GM23338 (cell line): ENCODE measurements around the gene SMYD3. TPM values are rescaled to one million over a fixed set of nuclear protein-coding genes. Genes with fewer than 3 reads are reported as not detected.

ENCODE experiments used
- ATAC-seq: fragments of 200-7000 bp; cut with Tn5 transposase; 3 replicates; pipeline ENCODE4 v1.9.1; 2020
- DNase-seq: peaks from one replicate; pipeline ENCODE4 v3.0.0-alpha.2; 2015; ENCODE audit warnings: low spot score
- H2AFZ ChIP-seq: fragments of 200-600 bp; sonication (generic); 2 replicates; pipeline ENCODE4 v1.8.0; 2016; ENCODE audit warnings: antibody characterized with exemption, mild to moderate bottlenecking, moderate library complexity
- H3F3A ChIP-seq: fragments of 200-600 bp; sonication (generic); replicated peaks from 2 replicates; pipeline ENCODE4 v1.8.0; 2017; ENCODE audit warnings: antibody characterized with exemption, mixed run types, low read depth
- H3K27ac ChIP-seq: fragments of 200-600 bp; sonication (generic); 2 replicates; pipeline ENCODE4 v1.6.1; 2016; ENCODE audit warnings: low read depth
- H3K27me3 ChIP-seq: fragments of 200-600 bp; sonication (generic); 2 replicates; pipeline ENCODE4 v1.8.0; 2016; ENCODE audit warnings: mild to moderate bottlenecking, mixed run types, moderate library complexity; ENCODE audit not compliant: insufficient read depth
- H3K36me3 ChIP-seq: fragments of 200-600 bp; sonication (generic); 2 replicates; pipeline ENCODE4 v1.8.0; 2016; ENCODE audit warnings: mild to moderate bottlenecking; ENCODE audit not compliant: insufficient read depth
- H3K4me1 ChIP-seq: fragments of 200-600 bp; sonication (generic); 2 replicates; pipeline ENCODE4 v1.8.0; 2016; ENCODE audit warnings: mild to moderate bottlenecking, moderate library complexity; ENCODE audit not compliant: insufficient read depth
- H3K4me2 ChIP-seq: fragments of 200-600 bp; sonication (generic); 2 replicates; pipeline ENCODE4 v1.7.1; 2017; ENCODE audit warnings: mixed run types
- H3K4me3 ChIP-seq: fragments of 200-600 bp; sonication (generic); 2 replicates; pipeline ENCODE4 v1.6.1; 2016; ENCODE audit warnings: mixed run types
- H3K79me2 ChIP-seq: fragments of 200-600 bp; sonication (generic); replicated peaks from 2 replicates; pipeline ENCODE4 v1.8.0; 2017; ENCODE audit warnings: mild to moderate bottlenecking; ENCODE audit not compliant: insufficient read depth
- H3K9me2 ChIP-seq: fragments of 200-600 bp; sonication (generic); 2 replicates; pipeline ENCODE4 v1.8.0; 2017; ENCODE audit not compliant: insufficient read depth
- H4K20me1 ChIP-seq: fragments of 200-600 bp; sonication (generic); replicated peaks from 2 replicates; pipeline ENCODE4 v1.8.0; 2017; ENCODE audit warnings: mild to moderate bottlenecking; ENCODE audit not compliant: insufficient read depth
- H3K27ac Mint-ChIP-seq: 2 replicates; pipeline ENCODE4 v1.8.0; 2020; ENCODE audit warnings: inconsistent platforms, mild to moderate bottlenecking, moderate library complexity, mixed read lengths
- H3K27me3 Mint-ChIP-seq: 3 replicates; pipeline ENCODE4 v1.8.0; 2022; ENCODE audit warnings: low read depth, mild to moderate bottlenecking, moderate library complexity, mixed read lengths, inconsistent platforms; ENCODE audit not compliant: insufficient read depth, poor library complexity
- H3K36me3 Mint-ChIP-seq: 3 replicates; pipeline ENCODE4 v1.8.0; 2021; ENCODE audit warnings: low read depth, mild to moderate bottlenecking, inconsistent platforms, moderate library complexity, mixed read lengths
- H3K4me1 Mint-ChIP-seq: 3 replicates; pipeline ENCODE4 v1.8.0; 2020; ENCODE audit warnings: mild to moderate bottlenecking, inconsistent platforms, mixed read lengths
- H3K4me3 Mint-ChIP-seq: 3 replicates; pipeline ENCODE4 v1.8.0; 2021; ENCODE audit warnings: moderate library complexity, mild to moderate bottlenecking, inconsistent platforms, mixed read lengths
- H3K9me3 Mint-ChIP-seq: 3 replicates; pipeline ENCODE4 v1.8.0; 2020; ENCODE audit warnings: moderate library complexity, mild to moderate bottlenecking, inconsistent platforms, mixed read lengths
- CREB1 ChIP-seq: fragments of 250-450 bp; sonication (Bioruptor Pico); IDR thresholded peaks from 2 replicates; pipeline ENCODE4 v1.5.0; 2020; ENCODE audit warnings: low read depth, mild to moderate bottlenecking, moderate library complexity
- CTCF ChIP-seq, 2 experiments: fragments of 200-600 bp in 1 of 2; sonication (generic) in 1 of 2; conservative IDR thresholded peaks; 2 replicates each; pipeline versions ENCODE4 v1.5.1 to v1.6.1; 2016 to 2017; ENCODE audit warnings: antibody characterized with exemption in 2 of 2, low read depth in 2 of 2, mild to moderate bottlenecking in 2 of 2, moderate library complexity in 1 of 2
- ETS1 ChIP-seq: IDR thresholded peaks from 2 replicates; pipeline ENCODE4 v1.6.1; 2016; ENCODE audit warnings: antibody characterized with exemption
- EZH2 ChIP-seq: fragments of 200-600 bp; sonication (generic); IDR thresholded peaks from one replicate; pipeline ENCODE4 v1.8.0; 2017; ENCODE audit warnings: antibody characterized with exemption, mild to moderate bottlenecking, low read depth; ENCODE audit not compliant: unreplicated experiment
- EZH2phosphoT487 ChIP-seq: fragments of 200-600 bp; sonication (generic); IDR thresholded peaks from one replicate; pipeline ENCODE4 v1.8.1; 2018; ENCODE audit warnings: antibody characterized with exemption; ENCODE audit not compliant: unreplicated experiment
- NANOG ChIP-seq: IDR thresholded peaks from 2 replicates; pipeline ENCODE4 v1.6.1; 2016; ENCODE audit warnings: antibody characterized with exemption, borderline replicate concordance
- REST ChIP-seq: IDR thresholded peaks from one replicate; pipeline ENCODE4 v1.6.1; 2018; ENCODE audit warnings: antibody characterized with exemption; ENCODE audit not compliant: unreplicated experiment
- STAT1 ChIP-seq: IDR thresholded peaks from one replicate; pipeline ENCODE4 v1.6.1; 2016; ENCODE audit warnings: antibody characterized with exemption; ENCODE audit not compliant: unreplicated experiment
- ZNF114 ChIP-seq: fragments of 250-450 bp; sonication (Bioruptor Pico); IDR thresholded peaks from 2 replicates; pipeline ENCODE4 v1.5.0; 2020; ENCODE audit warnings: mild to moderate bottlenecking, moderate library complexity
- ZNF462 ChIP-seq: fragments of 250-450 bp; sonication (Bioruptor Pico); IDR thresholded peaks from 2 replicates; pipeline ENCODE4 v1.5.0; 2020; ENCODE audit warnings: mild to moderate bottlenecking, moderate library complexity
- polyA plus RNA-seq: library from polyadenylated mRNA; unstranded; fragments of >200 nt; fragmentation: Nextera tagmentation; extraction: Ambion mirVana; gene quantifications from 2 replicates; pipeline ENCODE4 v1.2.1, GENCODE V29; 2016
- total RNA-seq: library from RNA; depleted of rRNA; stranded (reverse); fragments of >200 nt; shearing (Covaris generic); gene quantifications from 2 replicates; pipeline ENCODE4 v1.2.3, GENCODE V29; 2014

Gene SMYD3
- total and polyA plus RNA-seq, 2 experiments from 2014 or later = 31.8 to 34.4 TPM

GRCh38 chr1:245978915-245979314, 528.2 kb downstream of the SMYD3 start:
- TF ChIP-seq EZH2 (no peak), EZH2phosphoT487 (no peak), CREB1 (no peak), ZNF462 (CRISPR knock-in tag) (no peak), REST (no peak), ETS1 (no peak), CTCF (conservative IDR thresholded peaks at IDR 0.05; ENCODE audit: low read depth in 2 of 2) (no peak), NANOG (no peak), ZNF114 (CRISPR knock-in tag) (no peak), STAT1 (no peak)
- Histone ChIP-seq H3K4me3 (no peak overlapping the region), H3K27me3 (no peaks in the 10 kb centered on the region), H3K9me2 (no peaks in the 10 kb centered on the region), H3K4me1 (no peaks in the 10 kb centered on the region), H2AFZ (no peak overlapping the region), H3K4me2 (no peak overlapping the region), H3K79me2 (no peaks in the 10 kb centered on the region), H4K20me1 (no peaks in the 10 kb centered on the region), H3K36me3 (no peaks in the 10 kb centered on the region), H3K27ac (no peak overlapping the region), H3F3A (no peaks in the 10 kb centered on the region)
- Mint-ChIP-seq H3K27me3 (no peaks in the 10 kb centered on the region), H3K27ac (no peak overlapping the region), H3K9me3 (no peaks in the 10 kb centered on the region), H3K4me3 (no peak overlapping the region), H3K4me1 (no peaks in the 10 kb centered on the region), H3K36me3 (no peaks in the 10 kb centered on the region)
- no peak for DNase-seq
- no peak for ATAC-seq
